HepG2 (cell line): ENCODE results near the gene PC. TPM values are rescaled to one million over a fixed set of nuclear protein-coding genes. Genes with fewer than 3 reads are reported as not detected.

ENCODE experiments used
- ARHGAP35 ChIP-seq: sonication (generic); formaldehyde crosslinking; IDR thresholded peaks from 2 replicates; pipeline ENCODE4 v1.9.0; 2022; ENCODE audit warnings: mild to moderate bottlenecking, inconsistent platforms, moderate library complexity, missing genetic modification reagents, borderline replicate concordance
- CAMTA2 ChIP-seq: sonication (generic); formaldehyde crosslinking; IDR thresholded peaks from 2 replicates; pipeline ENCODE4 v1.4.0; 2020; ENCODE audit warnings: mild to moderate bottlenecking, missing genetic modification reagents, borderline replicate concordance
- DMAP1 ChIP-seq: IDR thresholded peaks from 2 replicates; pipeline ENCODE4 v1.6.1; 2016
- HOXA7 ChIP-seq: sonication (generic); formaldehyde crosslinking; IDR thresholded peaks from 2 replicates; pipeline ENCODE4 v1.8.1; 2022; ENCODE audit warnings: mild to moderate bottlenecking, missing genetic modification reagents, moderate library complexity
- KLF16 ChIP-seq, 2 experiments: sonication (generic) in 1 of 2; formaldehyde crosslinking in 1 of 2; IDR thresholded peaks; 2 replicates each; pipeline versions ENCODE4 v1.6.1 to v1.8.0; 2016 to 2023; ENCODE audit warnings: missing genetic modification reagents in 2 of 2, missing compliant biosample characterization in 1 of 2
- KLF6 ChIP-seq: IDR thresholded peaks from 2 replicates; pipeline ENCODE4 v1.8.0; 2016; ENCODE audit warnings: missing biosample characterization, missing genetic modification reagents
- MBNL3 ChIP-seq: fragments of 250-450 bp; sonication (Bioruptor Pico); conservative IDR thresholded peaks from 2 replicates; pipeline ENCODE4 v1.8.0; 2022; ENCODE audit warnings: mild to moderate bottlenecking, inconsistent platforms
- NFIC ChIP-seq: IDR thresholded peaks from 2 replicates; pipeline ENCODE4 v1.6.1; 2012; ENCODE audit warnings: mild to moderate bottlenecking, low read length, inconsistent platforms
- PRPF4 ChIP-seq: fragments of 200-400 bp; formaldehyde crosslinking; IDR thresholded peaks from 2 replicates; pipeline ENCODE4 v1.6.1; 2016; ENCODE audit warnings: low read length, low read depth; ENCODE audit not compliant: poor library complexity, severe bottlenecking
- SALL1 ChIP-seq: sonication (generic); formaldehyde crosslinking; IDR thresholded peaks from 2 replicates; pipeline ENCODE4 v1.8.0; 2022; ENCODE audit warnings: mild to moderate bottlenecking, missing genetic modification reagents
- TBX3 ChIP-seq: fragments of 450-650 bp; IDR thresholded peaks from 2 replicates; pipeline ENCODE4 v1.6.1; 2017; ENCODE audit warnings: antibody characterized with exemption, mild to moderate bottlenecking, inconsistent platforms, borderline replicate concordance
- TGIF2 ChIP-seq: IDR thresholded peaks from 2 replicates; pipeline ENCODE4 v1.6.1; 2016; ENCODE audit warnings: control low read depth, missing compliant biosample characterization
- ZBTB20 ChIP-seq: sonication (generic); formaldehyde crosslinking; IDR thresholded peaks from 2 replicates; pipeline ENCODE4 v1.8.1; 2023; ENCODE audit warnings: missing genetic modification reagents, low read depth, mild to moderate bottlenecking, borderline replicate concordance
- ZFP1 ChIP-seq: IDR thresholded peaks from 2 replicates; pipeline ENCODE4 v1.6.1; 2016
- ZNF207 ChIP-seq: fragments of 450-650 bp; IDR thresholded peaks from 2 replicates; pipeline ENCODE4 v1.6.1; 2016; ENCODE audit warnings: antibody characterized with exemption, borderline replicate concordance
- ZNF501 ChIP-seq: sonication (generic); formaldehyde crosslinking; IDR thresholded peaks from 2 replicates; pipeline ENCODE4 v1.5.1; 2020; ENCODE audit warnings: mild to moderate bottlenecking, moderate library complexity, missing genetic modification reagents
- ZNF552 ChIP-seq: sonication (generic); formaldehyde crosslinking; IDR thresholded peaks from 2 replicates; pipeline ENCODE4 v1.9.0; 2022; ENCODE audit warnings: missing genetic modification reagents, mild to moderate bottlenecking, borderline replicate concordance
- ZNF605 ChIP-seq: sonication (generic); formaldehyde crosslinking; IDR thresholded peaks from 2 replicates; pipeline ENCODE4 v1.8.0; 2022; ENCODE audit warnings: mild to moderate bottlenecking, missing genetic modification reagents
- polyA plus RNA-seq, 8 experiments: library from polyadenylated mRNA; depleted of rRNA in 3 of 8; stranded (reverse) in 7 of 8; unstranded in 1 of 8; fragments of >200 nt; fragmentation: Illumina TruSeq in 4 of 8; extraction: Trizol in 4 of 8; gene quantifications; 2 replicates each; pipeline versions ENCODE4 v1.2.1 to v1.2.3, GENCODE V29; 2011 to 2016; ENCODE audit warnings: low read depth in 4 of 8, missing spikeins in 1 of 8, mixed read lengths in 1 of 8; ENCODE audit not compliant: insufficient read depth in 1 of 8
- total RNA-seq, 5 experiments: library from RNA; depleted of rRNA; stranded (reverse); fragments of >200 nt; fragmentation: Illumina TruSeq; extraction: Trizol; gene quantifications; 2 replicates each; pipeline ENCODE4 v1.2.3, GENCODE V29; 2016; ENCODE audit warnings: low read depth in 1 of 5
- TF ChIP-seq, protein P1 (sequence below): sonication (generic); formaldehyde crosslinking; IDR thresholded peaks from 2 replicates; pipeline ENCODE4 v1.4.0; 2020; ENCODE audit warnings: missing genetic modification reagents
- TF ChIP-seq, protein P2 (sequence below): sonication (generic); formaldehyde crosslinking; IDR thresholded peaks from 2 replicates; pipeline ENCODE4 v1.4.0; 2020; ENCODE audit warnings: mild to moderate bottlenecking, missing genetic modification reagents, borderline replicate concordance
- TF ChIP-seq, protein P3 (sequence below): IDR thresholded peaks from 2 replicates; pipeline ENCODE4 v1.6.1; 2018; ENCODE audit warnings: missing genetic modification reagents, mild to moderate bottlenecking, missing compliant biosample characterization
- TF ChIP-seq, protein P4 (sequence below): sonication (generic); formaldehyde crosslinking; conservative IDR thresholded peaks from 2 replicates; pipeline ENCODE4 v1.8.0; 2022; ENCODE audit warnings: missing genetic modification reagents

PC gene
- total and polyA plus RNA-seq, 2 of the 13 experiments (the other 11 are each of a cell fraction or from before 2014, with no cell fraction given): 29.0 to 39.0 TPM

DNA sequence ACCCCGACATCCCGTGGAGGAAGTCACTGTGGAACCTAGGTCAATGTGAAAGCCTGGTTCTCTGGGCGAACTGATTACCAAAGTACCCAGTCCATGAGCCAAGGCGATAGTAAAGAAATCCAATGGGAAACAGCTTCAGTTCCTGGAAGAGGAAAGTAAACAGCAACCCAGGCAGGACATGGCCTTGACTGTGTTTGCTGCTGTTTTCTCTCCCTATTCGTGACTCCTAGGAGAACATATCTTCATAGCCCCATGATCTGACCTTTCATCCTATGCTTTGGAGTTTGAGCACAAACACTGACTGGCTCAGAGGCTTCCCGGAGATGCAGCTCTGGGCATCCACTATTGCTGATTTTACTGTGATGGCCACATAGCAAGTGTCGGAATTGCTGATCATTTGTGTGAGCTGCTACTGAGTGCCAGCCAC, 56.2 kb downstream of the PC start (continued):
- TF ChIP-seq KLF6 (CRISPR knock-in tag) (peak; percentile 55; the same call in 1 of the 2 replicates), ZNF605 (CRISPR knock-in tag) (peak; percentile 78; the same call in 1 of the 2 replicates), TGIF2 (CRISPR knock-in tag) (peak; percentile 74; the same call in 1 of the 2 replicates), ARHGAP35 (CRISPR knock-in tag) (no peak), MBNL3 (CRISPR knock-in tag) (no peak), ZNF501 (peak; percentile 73), HOXA7 (CRISPR knock-in tag) (no peak), ZNF552 (0 out of 2 replicates have a peak, but pooled peaks have one; percentile 35), TBX3 (no peak), NFIC (peak; percentile 69; the same call in 1 of the 2 replicates), ZNF207 (no peak), ZBTB20 (CRISPR knock-in tag) (peak; percentile 94), ZFP1 (CRISPR knock-in tag) (peak; percentile 96), KLF16 (CRISPR knock-in tag; IDR thresholded peaks at IDR 0.05) (peak in 1 of 2 experiments; percentile 91; a peak in 2 of 4 replicates), DMAP1 (CRISPR knock-in tag) (peak; percentile 67; the same call in 1 of the 2 replicates), PRPF4 (no peak), SALL1 (CRISPR knock-in tag) (peak; percentile 94), CAMTA2 (CRISPR knock-in tag) (no peak)
- TF ChIP-seq, protein P1, sequence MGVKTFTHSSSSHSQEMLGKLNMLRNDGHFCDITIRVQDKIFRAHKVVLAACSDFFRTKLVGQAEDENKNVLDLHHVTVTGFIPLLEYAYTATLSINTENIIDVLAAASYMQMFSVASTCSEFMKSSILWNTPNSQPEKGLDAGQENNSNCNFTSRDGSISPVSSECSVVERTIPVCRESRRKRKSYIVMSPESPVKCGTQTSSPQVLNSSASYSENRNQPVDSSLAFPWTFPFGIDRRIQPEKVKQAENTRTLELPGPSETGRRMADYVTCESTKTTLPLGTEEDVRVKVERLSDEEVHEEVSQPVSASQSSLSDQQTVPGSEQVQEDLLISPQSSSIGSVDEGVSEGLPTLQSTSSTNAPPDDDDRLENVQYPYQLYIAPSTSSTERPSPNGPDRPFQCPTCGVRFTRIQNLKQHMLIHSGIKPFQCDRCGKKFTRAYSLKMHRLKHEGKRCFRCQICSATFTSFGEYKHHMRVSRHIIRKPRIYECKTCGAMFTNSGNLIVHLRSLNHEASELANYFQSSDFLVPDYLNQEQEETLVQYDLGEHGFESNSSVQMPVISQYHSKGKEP (CRISPR knock-in tag): peak; percentile 45; the same call in 1 of the 2 replicates
- TF ChIP-seq, protein P2, sequence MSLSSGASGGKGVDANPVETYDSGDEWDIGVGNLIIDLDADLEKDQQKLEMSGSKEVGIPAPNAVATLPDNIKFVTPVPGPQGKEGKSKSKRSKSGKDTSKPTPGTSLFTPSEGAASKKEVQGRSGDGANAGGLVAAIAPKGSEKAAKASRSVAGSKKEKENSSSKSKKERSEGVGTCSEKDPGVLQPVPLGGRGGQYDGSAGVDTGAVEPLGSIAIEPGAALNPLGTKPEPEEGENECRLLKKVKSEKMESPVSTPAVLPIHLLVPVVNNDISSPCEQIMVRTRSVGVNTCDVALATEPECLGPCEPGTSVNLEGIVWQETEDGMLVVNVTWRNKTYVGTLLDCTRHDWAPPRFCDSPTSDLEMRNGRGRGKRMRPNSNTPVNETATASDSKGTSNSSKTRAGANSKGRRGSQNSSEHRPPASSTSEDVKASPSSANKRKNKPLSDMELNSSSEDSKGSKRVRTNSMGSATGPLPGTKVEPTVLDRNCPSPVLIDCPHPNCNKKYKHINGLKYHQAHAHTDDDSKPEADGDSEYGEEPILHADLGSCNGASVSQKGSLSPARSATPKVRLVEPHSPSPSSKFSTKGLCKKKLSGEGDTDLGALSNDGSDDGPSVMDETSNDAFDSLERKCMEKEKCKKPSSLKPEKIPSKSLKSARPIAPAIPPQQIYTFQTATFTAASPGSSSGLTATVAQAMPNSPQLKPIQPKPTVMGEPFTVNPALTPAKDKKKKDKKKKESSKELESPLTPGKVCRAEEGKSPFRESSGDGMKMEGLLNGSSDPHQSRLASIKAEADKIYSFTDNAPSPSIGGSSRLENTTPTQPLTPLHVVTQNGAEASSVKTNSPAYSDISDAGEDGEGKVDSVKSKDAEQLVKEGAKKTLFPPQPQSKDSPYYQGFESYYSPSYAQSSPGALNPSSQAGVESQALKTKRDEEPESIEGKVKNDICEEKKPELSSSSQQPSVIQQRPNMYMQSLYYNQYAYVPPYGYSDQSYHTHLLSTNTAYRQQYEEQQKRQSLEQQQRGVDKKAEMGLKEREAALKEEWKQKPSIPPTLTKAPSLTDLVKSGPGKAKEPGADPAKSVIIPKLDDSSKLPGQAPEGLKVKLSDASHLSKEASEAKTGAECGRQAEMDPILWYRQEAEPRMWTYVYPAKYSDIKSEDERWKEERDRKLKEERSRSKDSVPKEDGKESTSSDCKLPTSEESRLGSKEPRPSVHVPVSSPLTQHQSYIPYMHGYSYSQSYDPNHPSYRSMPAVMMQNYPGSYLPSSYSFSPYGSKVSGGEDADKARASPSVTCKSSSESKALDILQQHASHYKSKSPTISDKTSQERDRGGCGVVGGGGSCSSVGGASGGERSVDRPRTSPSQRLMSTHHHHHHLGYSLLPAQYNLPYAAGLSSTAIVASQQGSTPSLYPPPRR (CRISPR knock-in tag): peak; percentile 84; the same call in 1 of the 2 replicates
- TF ChIP-seq, protein P3, sequence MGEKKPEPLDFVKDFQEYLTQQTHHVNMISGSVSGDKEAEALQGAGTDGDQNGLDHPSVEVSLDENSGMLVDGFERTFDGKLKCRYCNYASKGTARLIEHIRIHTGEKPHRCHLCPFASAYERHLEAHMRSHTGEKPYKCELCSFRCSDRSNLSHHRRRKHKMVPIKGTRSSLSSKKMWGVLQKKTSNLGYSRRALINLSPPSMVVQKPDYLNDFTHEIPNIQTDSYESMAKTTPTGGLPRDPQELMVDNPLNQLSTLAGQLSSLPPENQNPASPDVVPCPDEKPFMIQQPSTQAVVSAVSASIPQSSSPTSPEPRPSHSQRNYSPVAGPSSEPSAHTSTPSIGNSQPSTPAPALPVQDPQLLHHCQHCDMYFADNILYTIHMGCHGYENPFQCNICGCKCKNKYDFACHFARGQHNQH (CRISPR knock-in tag): peak; percentile 98
- TF ChIP-seq, protein P4, sequence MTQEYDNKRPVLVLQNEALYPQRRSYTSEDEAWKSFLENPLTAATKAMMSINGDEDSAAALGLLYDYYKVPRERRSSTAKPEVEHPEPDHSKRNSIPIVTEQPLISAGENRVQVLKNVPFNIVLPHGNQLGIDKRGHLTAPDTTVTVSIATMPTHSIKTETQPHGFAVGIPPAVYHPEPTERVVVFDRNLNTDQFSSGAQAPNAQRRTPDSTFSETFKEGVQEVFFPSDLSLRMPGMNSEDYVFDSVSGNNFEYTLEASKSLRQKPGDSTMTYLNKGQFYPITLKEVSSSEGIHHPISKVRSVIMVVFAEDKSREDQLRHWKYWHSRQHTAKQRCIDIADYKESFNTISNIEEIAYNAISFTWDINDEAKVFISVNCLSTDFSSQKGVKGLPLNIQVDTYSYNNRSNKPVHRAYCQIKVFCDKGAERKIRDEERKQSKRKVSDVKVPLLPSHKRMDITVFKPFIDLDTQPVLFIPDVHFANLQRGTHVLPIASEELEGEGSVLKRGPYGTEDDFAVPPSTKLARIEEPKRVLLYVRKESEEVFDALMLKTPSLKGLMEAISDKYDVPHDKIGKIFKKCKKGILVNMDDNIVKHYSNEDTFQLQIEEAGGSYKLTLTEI (CRISPR knock-in tag): no peak
